NCI-H187 (cell line): Measurements from ENCODE around the gene EIF4G1.
"Not testable (repeated sequence)": the region's sequence is repeated elsewhere in the genome, so short reads cannot be mapped to it uniquely, and the experiment has no call there.

Experiments used
- DNase-seq, 2 experiments: peaks; one replicate each; lab custom pipeline; 2025; lab: John Stamatoyannopoulos, UW

The EIF4G1 gene, protein sequence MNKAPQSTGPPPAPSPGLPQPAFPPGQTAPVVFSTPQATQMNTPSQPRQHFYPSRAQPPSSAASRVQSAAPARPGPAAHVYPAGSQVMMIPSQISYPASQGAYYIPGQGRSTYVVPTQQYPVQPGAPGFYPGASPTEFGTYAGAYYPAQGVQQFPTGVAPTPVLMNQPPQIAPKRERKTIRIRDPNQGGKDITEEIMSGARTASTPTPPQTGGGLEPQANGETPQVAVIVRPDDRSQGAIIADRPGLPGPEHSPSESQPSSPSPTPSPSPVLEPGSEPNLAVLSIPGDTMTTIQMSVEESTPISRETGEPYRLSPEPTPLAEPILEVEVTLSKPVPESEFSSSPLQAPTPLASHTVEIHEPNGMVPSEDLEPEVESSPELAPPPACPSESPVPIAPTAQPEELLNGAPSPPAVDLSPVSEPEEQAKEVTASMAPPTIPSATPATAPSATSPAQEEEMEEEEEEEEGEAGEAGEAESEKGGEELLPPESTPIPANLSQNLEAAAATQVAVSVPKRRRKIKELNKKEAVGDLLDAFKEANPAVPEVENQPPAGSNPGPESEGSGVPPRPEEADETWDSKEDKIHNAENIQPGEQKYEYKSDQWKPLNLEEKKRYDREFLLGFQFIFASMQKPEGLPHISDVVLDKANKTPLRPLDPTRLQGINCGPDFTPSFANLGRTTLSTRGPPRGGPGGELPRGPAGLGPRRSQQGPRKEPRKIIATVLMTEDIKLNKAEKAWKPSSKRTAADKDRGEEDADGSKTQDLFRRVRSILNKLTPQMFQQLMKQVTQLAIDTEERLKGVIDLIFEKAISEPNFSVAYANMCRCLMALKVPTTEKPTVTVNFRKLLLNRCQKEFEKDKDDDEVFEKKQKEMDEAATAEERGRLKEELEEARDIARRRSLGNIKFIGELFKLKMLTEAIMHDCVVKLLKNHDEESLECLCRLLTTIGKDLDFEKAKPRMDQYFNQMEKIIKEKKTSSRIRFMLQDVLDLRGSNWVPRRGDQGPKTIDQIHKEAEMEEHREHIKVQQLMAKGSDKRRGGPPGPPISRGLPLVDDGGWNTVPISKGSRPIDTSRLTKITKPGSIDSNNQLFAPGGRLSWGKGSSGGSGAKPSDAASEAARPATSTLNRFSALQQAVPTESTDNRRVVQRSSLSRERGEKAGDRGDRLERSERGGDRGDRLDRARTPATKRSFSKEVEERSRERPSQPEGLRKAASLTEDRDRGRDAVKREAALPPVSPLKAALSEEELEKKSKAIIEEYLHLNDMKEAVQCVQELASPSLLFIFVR (N-terminal part only)

GRCh38 chr3:184314363-184314699 lies at the start of gene EIF4G1:
TSS of gene EIF4G1 (plus strand) at chr3:184314606. CDS start at chr3:184315797, 1,191 bp downstream.
- peak; percentile 74 to 84 for DNase-seq

DNA sequence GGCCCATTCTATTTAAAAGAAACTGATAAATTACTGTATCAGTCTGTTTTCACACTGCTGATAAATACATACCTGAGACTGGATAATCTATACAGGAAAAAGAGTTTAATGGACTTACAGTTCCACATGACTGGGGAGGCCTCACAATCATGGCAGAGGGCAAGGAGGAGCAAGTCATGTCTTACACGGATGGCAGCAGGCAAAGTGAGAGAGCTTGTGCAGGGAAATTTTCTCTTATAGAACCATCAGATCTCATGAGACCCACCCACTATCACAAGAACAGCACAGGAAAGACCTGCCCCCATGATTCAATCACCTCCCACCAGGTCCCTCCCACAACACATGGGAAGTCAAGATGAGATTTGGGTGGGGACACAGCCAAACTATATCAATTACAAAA lies 47.2 kb upstream of the EIF4G1 start:
- not testable (repeated sequence) for DNase-seq

GRCh38 chr3:184272269-184272668 lies 42.1 kb upstream of the EIF4G1 start:
- DNase-seq: no peak

GRCh38 chr3:184275381-184275701 lies 39.1 kb upstream of the EIF4G1 start:
- no peak for DNase-seq

DNA sequence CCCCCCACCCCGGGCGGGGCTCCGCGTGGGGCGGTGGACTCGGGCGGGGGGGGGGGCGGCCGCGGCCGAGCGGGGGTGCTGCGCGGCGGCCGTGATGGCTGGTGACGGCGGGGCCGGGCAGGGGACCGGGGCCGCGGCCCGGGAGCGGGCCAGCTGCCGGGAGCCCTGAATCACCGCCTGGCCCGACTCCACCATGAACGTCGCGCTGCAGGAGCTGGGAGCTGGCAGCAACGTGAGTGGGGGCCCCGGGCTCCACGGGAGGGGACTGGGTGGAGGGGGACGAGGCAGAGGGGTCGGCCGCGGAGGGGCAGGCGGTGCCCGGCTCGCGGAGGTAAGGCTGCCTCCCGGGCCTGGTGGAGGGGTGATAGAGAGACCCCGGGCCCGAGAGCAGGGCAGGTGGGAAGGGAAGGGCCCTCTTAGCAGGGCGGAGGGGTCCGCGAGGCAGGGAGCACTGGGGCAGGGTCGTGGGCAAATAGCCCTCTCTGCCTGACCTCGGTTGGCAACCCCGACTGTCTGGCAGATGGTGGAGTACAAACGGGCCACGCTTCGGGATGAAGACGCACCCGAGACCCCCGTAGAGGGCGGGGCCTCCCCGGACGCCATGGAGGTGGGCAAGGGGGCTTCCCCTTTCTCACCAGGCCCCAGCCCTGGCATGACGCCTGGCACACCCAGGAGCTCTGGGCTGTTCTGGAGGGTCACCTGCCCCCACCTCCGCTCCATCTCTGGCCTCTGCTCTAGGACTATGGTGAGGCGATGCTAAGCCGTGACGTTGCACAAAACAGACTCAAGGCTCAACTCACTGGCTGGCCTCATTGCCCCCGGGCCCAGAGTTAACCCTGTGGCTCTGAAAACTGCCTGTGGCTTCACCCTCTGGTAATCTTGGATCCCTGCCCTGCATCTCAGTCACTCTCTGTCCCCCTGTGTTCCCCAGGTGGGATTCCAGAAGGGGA lies 38.2 kb upstream of the EIF4G1 start, which contains the start of gene ECE2:
ECE2 (plus strand) TSS at position 62 of the 950 bp plus-strand sequence; CDS start at position 194, 132 bp downstream.
- no peak for DNase-seq

- no peak for DNase-seq
Observed at GRCh38 chr3:184277366-184277765, 37.0 kb upstream of the EIF4G1 start.

GRCh38 chr3:184282941-184283340 lies 31.5 kb upstream of the EIF4G1 start:
- no peak for DNase-seq

- no peak for DNase-seq
Observed at GRCh38 chr3:184283681-184284080, 30.7 kb upstream of the EIF4G1 start.

DNA sequence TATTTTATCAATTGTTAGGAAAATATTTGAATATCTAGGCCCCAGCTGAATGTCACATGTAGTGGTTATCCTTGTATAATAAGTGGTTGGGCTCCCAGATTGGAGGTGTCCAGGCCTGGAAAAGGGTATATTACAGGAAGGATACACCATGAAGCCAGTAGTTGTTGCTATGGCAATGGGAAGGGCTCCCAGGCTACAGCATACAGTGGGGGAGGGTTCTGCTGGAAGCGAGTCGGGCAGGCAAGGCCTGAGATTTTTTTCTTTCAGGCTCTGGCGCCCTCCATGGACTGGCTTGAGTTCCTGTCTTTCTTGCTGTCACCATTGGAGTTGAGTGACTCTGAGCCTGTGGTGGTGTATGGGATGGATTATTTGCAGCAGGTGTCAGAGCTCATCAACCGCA lies 29.7 kb upstream of the EIF4G1 start:
- DNase-seq: peak; percentile 13 to 28

DNA sequence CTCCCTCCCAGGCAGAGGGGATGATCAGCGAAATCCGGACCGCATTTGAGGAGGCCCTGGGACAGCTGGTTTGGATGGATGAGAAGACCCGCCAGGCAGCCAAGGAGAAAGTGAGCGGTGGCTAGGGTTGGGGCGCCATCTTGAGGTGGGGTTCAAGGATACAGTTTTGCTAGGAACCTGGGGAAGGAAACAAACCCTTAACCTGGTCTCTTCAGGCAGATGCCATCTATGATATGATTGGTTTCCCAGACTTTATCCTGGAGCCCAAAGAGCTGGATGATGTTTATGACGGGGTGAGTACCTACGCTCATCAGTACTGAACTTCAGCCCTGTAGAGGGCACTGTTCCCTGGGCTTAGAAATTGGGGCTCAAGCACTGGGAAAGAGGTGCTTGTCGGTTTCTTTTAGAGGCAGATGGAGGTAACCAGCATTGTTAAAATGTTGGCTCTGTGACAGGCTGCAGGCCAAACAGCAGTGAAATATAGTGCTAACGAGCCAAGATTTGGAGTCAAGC lies 24.9 kb upstream of the EIF4G1 start:
- DNase-seq: peak; percentile 12 to 22

DNA sequence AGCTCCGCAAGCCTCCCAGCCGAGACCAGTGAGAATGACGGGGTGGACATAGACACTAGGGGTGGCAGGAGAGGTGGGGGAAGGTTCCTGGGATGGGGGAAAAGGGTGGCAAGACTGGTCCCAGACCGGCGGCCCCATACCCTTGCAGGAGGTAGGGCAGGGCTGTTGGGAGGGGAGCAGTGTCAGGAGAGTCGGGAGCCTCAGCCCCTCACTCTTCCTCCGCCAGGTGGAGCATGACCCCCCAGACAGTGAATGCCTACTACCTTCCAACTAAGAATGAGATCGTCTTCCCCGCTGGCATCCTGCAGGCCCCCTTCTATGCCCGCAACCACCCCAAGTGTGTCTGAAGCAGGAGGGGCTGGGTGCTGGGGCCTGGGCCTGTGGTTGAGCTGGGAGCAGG lies 24.1 kb upstream of the EIF4G1 start:
- no peak for DNase-seq

DNA sequence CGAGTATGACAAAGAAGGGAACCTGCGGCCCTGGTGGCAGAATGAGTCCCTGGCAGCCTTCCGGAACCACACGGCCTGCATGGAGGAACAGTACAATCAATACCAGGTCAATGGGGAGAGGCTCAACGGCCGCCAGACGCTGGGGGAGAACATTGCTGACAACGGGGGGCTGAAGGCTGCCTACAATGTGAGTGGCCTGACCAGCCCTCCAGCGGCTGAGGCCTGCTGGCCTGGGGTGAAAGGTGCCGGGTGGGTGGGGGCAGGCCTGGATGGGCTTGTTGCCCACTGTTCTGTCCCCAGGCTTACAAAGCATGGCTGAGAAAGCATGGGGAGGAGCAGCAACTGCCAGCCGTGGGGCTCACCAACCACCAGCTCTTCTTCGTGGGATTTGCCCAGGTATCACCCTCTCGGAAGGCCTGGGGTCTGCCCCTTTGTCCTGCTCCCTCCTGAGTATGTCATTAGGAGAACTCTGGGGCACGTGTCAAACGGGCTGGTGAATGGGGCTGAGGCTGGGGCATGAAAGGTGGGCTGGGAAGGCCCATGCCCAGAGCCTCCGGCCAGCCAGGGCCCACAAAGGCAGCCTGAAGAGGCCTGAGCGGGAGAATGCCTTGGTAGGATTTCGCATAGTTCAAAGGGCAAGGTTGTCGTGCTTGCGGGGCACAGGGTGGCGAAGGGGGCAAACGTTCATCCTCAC lies 23.2 kb upstream of the EIF4G1 start:
- DNase-seq: no peak

- no peak for DNase-seq
Observed at GRCh38 chr3:184291738-184292445, 22.5 kb upstream of the EIF4G1 start.

DNA sequence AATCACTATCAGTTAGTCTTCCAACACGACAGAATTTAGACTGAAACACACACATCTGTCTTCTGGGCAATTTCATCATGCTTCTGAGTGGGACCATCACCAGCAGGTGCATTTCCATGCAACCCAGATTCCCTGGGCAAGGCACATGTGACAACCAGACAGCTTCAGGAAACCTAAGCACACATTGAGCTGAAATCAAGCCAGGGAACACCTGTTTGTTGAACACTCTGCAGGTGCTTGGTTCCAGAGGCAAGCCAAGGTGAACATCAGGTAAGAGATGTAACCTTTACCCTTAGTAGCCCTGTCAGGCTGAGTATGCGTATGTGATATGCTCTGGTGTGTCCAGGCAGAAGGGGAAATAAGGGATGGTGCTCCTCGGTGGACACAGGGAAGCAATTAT lies 18.6 kb upstream of the EIF4G1 start:
- no peak for DNase-seq

DNA sequence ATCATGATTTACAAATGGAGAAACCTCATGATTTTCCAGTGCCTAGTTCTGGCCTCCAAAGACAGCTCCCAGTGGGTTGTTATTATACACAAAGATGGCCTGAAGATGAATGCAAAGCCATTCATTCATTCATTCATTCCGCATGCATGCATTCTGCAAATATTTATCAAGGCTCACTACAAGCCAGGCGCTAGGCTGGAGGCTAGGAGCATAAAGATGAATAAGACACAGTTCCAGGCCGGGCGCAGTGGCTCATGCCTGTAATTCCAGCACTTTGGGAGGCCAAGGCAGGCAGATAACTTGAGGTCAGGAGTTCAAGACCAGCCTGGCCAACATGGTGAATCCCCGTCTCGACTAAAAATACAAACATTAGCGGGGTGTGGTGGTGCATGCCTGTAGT lies 17.8 kb upstream of the EIF4G1 start:
- DNase-seq: no peak

- peak; percentile 89 to 95 for DNase-seq
Observed at GRCh38 chr3:184298759-184299487, 15.5 kb upstream of the EIF4G1 start, which contains the start of gene PSMD2. TSS of gene PSMD2 (plus strand) at chr3:184299241. CDS start at chr3:184299267, 26 bp downstream.

GRCh38 chr3:184299488-184300377 lies 14.7 kb upstream of the EIF4G1 start:
- no peak for DNase-seq

DNA sequence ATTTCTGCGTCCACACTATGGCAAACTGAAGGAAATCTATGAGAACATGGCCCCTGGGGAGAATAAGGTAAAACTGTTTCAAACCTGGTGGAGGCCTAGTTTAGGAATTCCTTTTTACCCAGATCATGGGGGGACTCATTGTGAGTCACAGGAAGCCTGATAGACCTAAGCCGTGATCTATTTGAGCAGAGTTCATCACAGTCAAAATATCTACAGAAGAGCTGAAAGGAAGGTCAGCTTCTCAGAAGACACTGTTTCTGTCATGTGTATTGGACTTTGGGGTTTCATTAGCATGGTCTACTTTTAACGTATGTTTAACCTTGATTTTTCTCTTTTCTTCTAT lies 14.1 kb upstream of the EIF4G1 start:
- DNase-seq: no peak
